HS-5 (cell line): Measurements from ENCODE around the gene ADAM33.

Experiments used
- DNase-seq: peaks from one replicate; pipeline ENCODE4 v3.0.0-alpha.2; 2012; ENCODE audit warnings: low read depth

ADAM33 gene

GRCh38 chr20:3686421-3686820, 4.6 kb upstream of the ADAM33 start:
- DNase-seq: no peak

- DNase-seq: no peak
Measured at GRCh38 chr20:3685341-3685740, 3.5 kb upstream of the ADAM33 start.

- no peak for DNase-seq
Measured at GRCh38 chr20:3681352-3681930, 369 bp downstream of the ADAM33 start.

- no peak for DNase-seq
Measured at GRCh38 chr20:3680701-3681351, 984 bp downstream of the ADAM33 start.

GRCh38 chr20:3679749-3680700, 1.8 kb downstream of the ADAM33 start:
- DNase-seq: no peak

- no peak for DNase-seq
Measured at GRCh38 chr20:3678856-3679720, 2.7 kb downstream of the ADAM33 start.

- DNase-seq: no peak
Measured at GRCh38 chr20:3678198-3678597, 3.6 kb downstream of the ADAM33 start.

- DNase-seq: no peak
Measured at GRCh38 chr20:3677733-3678132, 4.1 kb downstream of the ADAM33 start.

GRCh38 chr20:3674995-3675900, 6.6 kb downstream of the ADAM33 start:
- no peak for DNase-seq

- no peak for DNase-seq
Measured at GRCh38 chr20:3674447-3674846, 7.4 kb downstream of the ADAM33 start.

GRCh38 chr20:3673221-3674070, 8.4 kb downstream of the ADAM33 start:
- no peak for DNase-seq

GRCh38 chr20:3672547-3673171, 9.2 kb downstream of the ADAM33 start:
- no peak for DNase-seq

GRCh38 chr20:3671986-3672546, 9.7 kb downstream of the ADAM33 start:
- no peak for DNase-seq

GRCh38 chr20:3670945-3671344, 10.9 kb downstream of the ADAM33 start:
- DNase-seq: no peak

GRCh38 chr20:3670511-3670910, 11.3 kb downstream of the ADAM33 start:
- no peak for DNase-seq

- no peak for DNase-seq
Measured at GRCh38 chr20:3669710-3670367, 12.0 kb downstream of the ADAM33 start.

GRCh38 chr20:3667434-3668037, 14.3 kb downstream of the ADAM33 start:
- no peak for DNase-seq

- DNase-seq: no peak
Measured at GRCh38 chr20:3663858-3664257, 18.0 kb downstream of the ADAM33 start.
